Adrenal gland (tissue), 5 donors: Measurements from ENCODE around the gene NR3C1.

ENCODE experiments used
- CTCF ChIP-seq, 6 experiments: fragments of 450-650 bp in 4 of 6; fragments of 200-600 bp in 2 of 6; sonication (generic) in 1 of 6; IDR thresholded peaks; 1 replicate in 5 of 6; 2 replicates in 1 of 6; pipeline versions ENCODE4 v1.5.1 to v1.8.0; 2016 to 2021; ENCODE audit warnings: antibody characterized with exemption in 6 of 6, mild to moderate bottlenecking in 2 of 6, moderate library complexity in 1 of 6
- POLR2A ChIP-seq, 2 donors: fragments of 450-650 bp; IDR thresholded peaks; one replicate each; pipeline ENCODE4 v1.6.1; 2017; ENCODE audit warnings: antibody characterized with exemption in 2 of 2, mild to moderate bottlenecking in 2 of 2, moderate library complexity in 1 of 2
- donor health status: DM: no; HTN: no; CAD: no.

- TF ChIP-seq POLR2A (IDR thresholded peaks at IDR 0.05) (no peak), CTCF (IDR thresholded peaks at IDR 0.05) (no peak)
Measured at GRCh38 chr5:143404416-143405062, 1.1 kb upstream of the NR3C1 start.
